GM23338 (cell line): ENCODE data around the gene GRHL3. TPM values are rescaled to one million over a fixed set of nuclear protein-coding genes. Genes with fewer than 3 reads are reported as not detected.

Experiments
- ATAC-seq: fragments of 200-7000 bp; cut with Tn5 transposase; 3 replicates; pipeline ENCODE4 v1.9.1; 2020
- DNase-seq: peaks from one replicate; pipeline ENCODE4 v3.0.0-alpha.2; 2015; ENCODE audit warnings: low spot score
- H2AFZ ChIP-seq: fragments of 200-600 bp; sonication (generic); 2 replicates; pipeline ENCODE4 v1.8.0; 2016; ENCODE audit warnings: antibody characterized with exemption, mild to moderate bottlenecking, moderate library complexity
- H3F3A ChIP-seq: fragments of 200-600 bp; sonication (generic); replicated peaks from 2 replicates; pipeline ENCODE4 v1.8.0; 2017; ENCODE audit warnings: antibody characterized with exemption, mixed run types, low read depth
- H3K27ac ChIP-seq: fragments of 200-600 bp; sonication (generic); 2 replicates; pipeline ENCODE4 v1.6.1; 2016; ENCODE audit warnings: low read depth
- H3K27me3 ChIP-seq: fragments of 200-600 bp; sonication (generic); 2 replicates; pipeline ENCODE4 v1.8.0; 2016; ENCODE audit warnings: mild to moderate bottlenecking, mixed run types, moderate library complexity; ENCODE audit not compliant: insufficient read depth
- H3K36me3 ChIP-seq: fragments of 200-600 bp; sonication (generic); 2 replicates; pipeline ENCODE4 v1.8.0; 2016; ENCODE audit warnings: mild to moderate bottlenecking; ENCODE audit not compliant: insufficient read depth
- H3K4me1 ChIP-seq: fragments of 200-600 bp; sonication (generic); 2 replicates; pipeline ENCODE4 v1.8.0; 2016; ENCODE audit warnings: mild to moderate bottlenecking, moderate library complexity; ENCODE audit not compliant: insufficient read depth
- H3K4me2 ChIP-seq: fragments of 200-600 bp; sonication (generic); 2 replicates; pipeline ENCODE4 v1.7.1; 2017; ENCODE audit warnings: mixed run types
- H3K4me3 ChIP-seq: fragments of 200-600 bp; sonication (generic); 2 replicates; pipeline ENCODE4 v1.6.1; 2016; ENCODE audit warnings: mixed run types
- H3K79me2 ChIP-seq: fragments of 200-600 bp; sonication (generic); replicated peaks from 2 replicates; pipeline ENCODE4 v1.8.0; 2017; ENCODE audit warnings: mild to moderate bottlenecking; ENCODE audit not compliant: insufficient read depth
- H3K9me2 ChIP-seq: fragments of 200-600 bp; sonication (generic); 2 replicates; pipeline ENCODE4 v1.8.0; 2017; ENCODE audit not compliant: insufficient read depth
- H4K20me1 ChIP-seq: fragments of 200-600 bp; sonication (generic); replicated peaks from 2 replicates; pipeline ENCODE4 v1.8.0; 2017; ENCODE audit warnings: mild to moderate bottlenecking; ENCODE audit not compliant: insufficient read depth
- H3K27ac Mint-ChIP-seq: 2 replicates; pipeline ENCODE4 v1.8.0; 2020; ENCODE audit warnings: inconsistent platforms, mild to moderate bottlenecking, moderate library complexity, mixed read lengths
- H3K27me3 Mint-ChIP-seq: 3 replicates; pipeline ENCODE4 v1.8.0; 2022; ENCODE audit warnings: low read depth, mild to moderate bottlenecking, moderate library complexity, mixed read lengths, inconsistent platforms; ENCODE audit not compliant: insufficient read depth, poor library complexity
- H3K36me3 Mint-ChIP-seq: 3 replicates; pipeline ENCODE4 v1.8.0; 2021; ENCODE audit warnings: low read depth, mild to moderate bottlenecking, inconsistent platforms, moderate library complexity, mixed read lengths
- H3K4me1 Mint-ChIP-seq: 3 replicates; pipeline ENCODE4 v1.8.0; 2020; ENCODE audit warnings: mild to moderate bottlenecking, inconsistent platforms, mixed read lengths
- H3K4me3 Mint-ChIP-seq: 3 replicates; pipeline ENCODE4 v1.8.0; 2021; ENCODE audit warnings: moderate library complexity, mild to moderate bottlenecking, inconsistent platforms, mixed read lengths
- H3K9me3 Mint-ChIP-seq: 3 replicates; pipeline ENCODE4 v1.8.0; 2020; ENCODE audit warnings: moderate library complexity, mild to moderate bottlenecking, inconsistent platforms, mixed read lengths
- CREB1 ChIP-seq: fragments of 250-450 bp; sonication (Bioruptor Pico); IDR thresholded peaks from 2 replicates; pipeline ENCODE4 v1.5.0; 2020; ENCODE audit warnings: low read depth, mild to moderate bottlenecking, moderate library complexity
- EZH2 ChIP-seq: fragments of 200-600 bp; sonication (generic); IDR thresholded peaks from one replicate; pipeline ENCODE4 v1.8.0; 2017; ENCODE audit warnings: antibody characterized with exemption, mild to moderate bottlenecking, low read depth; ENCODE audit not compliant: unreplicated experiment
- EZH2phosphoT487 ChIP-seq: fragments of 200-600 bp; sonication (generic); IDR thresholded peaks from one replicate; pipeline ENCODE4 v1.8.1; 2018; ENCODE audit warnings: antibody characterized with exemption; ENCODE audit not compliant: unreplicated experiment
- JUNB ChIP-seq: IDR thresholded peaks from one replicate; pipeline ENCODE4 v1.6.1; 2016; ENCODE audit warnings: antibody characterized with exemption; ENCODE audit not compliant: unreplicated experiment
- NANOG ChIP-seq: IDR thresholded peaks from 2 replicates; pipeline ENCODE4 v1.6.1; 2016; ENCODE audit warnings: antibody characterized with exemption, borderline replicate concordance
- POLR2AphosphoS5 ChIP-seq: IDR thresholded peaks from 2 replicates; pipeline ENCODE4 v1.6.1; 2016; ENCODE audit warnings: antibody characterized with exemption, low read depth
- STAT1 ChIP-seq: IDR thresholded peaks from one replicate; pipeline ENCODE4 v1.6.1; 2016; ENCODE audit warnings: antibody characterized with exemption; ENCODE audit not compliant: unreplicated experiment
- ZNF114 ChIP-seq: fragments of 250-450 bp; sonication (Bioruptor Pico); IDR thresholded peaks from 2 replicates; pipeline ENCODE4 v1.5.0; 2020; ENCODE audit warnings: mild to moderate bottlenecking, moderate library complexity
- ZNF331 ChIP-seq: fragments of 250-450 bp; sonication (Bioruptor Pico); IDR thresholded peaks from 2 replicates; pipeline ENCODE4 v1.5.0; 2020; ENCODE audit warnings: low read depth, mild to moderate bottlenecking, moderate library complexity
- polyA plus RNA-seq: library from polyadenylated mRNA; unstranded; fragments of >200 nt; fragmentation: Nextera tagmentation; extraction: Ambion mirVana; gene quantifications from 2 replicates; pipeline ENCODE4 v1.2.1, GENCODE V29; 2016
- total RNA-seq: library from RNA; depleted of rRNA; stranded (reverse); fragments of >200 nt; shearing (Covaris generic); gene quantifications from 2 replicates; pipeline ENCODE4 v1.2.3, GENCODE V29; 2014
- TF ChIP-seq, protein P1 (sequence below): IDR thresholded peaks from 2 replicates; pipeline ENCODE4 v1.6.1; 2016; ENCODE audit warnings: antibody characterized with exemption
- TF ChIP-seq, protein P2 (sequence below): fragments of 250-450 bp; sonication (Bioruptor Pico); IDR thresholded peaks from 2 replicates; pipeline ENCODE4 v1.5.0; 2020; ENCODE audit warnings: mild to moderate bottlenecking, moderate library complexity
- TF ChIP-seq, protein P3 (sequence below): IDR thresholded peaks from one replicate; pipeline ENCODE4 v1.6.1; 2018; ENCODE audit warnings: antibody characterized with exemption; ENCODE audit not compliant: unreplicated experiment
- TF ChIP-seq, protein P4 (sequence below), 2 experiments: fragments of 200-600 bp in 1 of 2; sonication (generic) in 1 of 2; conservative IDR thresholded peaks; 2 replicates each; pipeline versions ENCODE4 v1.5.1 to v1.6.1; 2016 to 2017; ENCODE audit warnings: antibody characterized with exemption in 2 of 2, low read depth in 2 of 2, mild to moderate bottlenecking in 2 of 2, moderate library complexity in 1 of 2

Gene GRHL3
- total and polyA plus RNA-seq, 2 experiments from 2014 or later = 0.78 to 1.1 TPM

DNA sequence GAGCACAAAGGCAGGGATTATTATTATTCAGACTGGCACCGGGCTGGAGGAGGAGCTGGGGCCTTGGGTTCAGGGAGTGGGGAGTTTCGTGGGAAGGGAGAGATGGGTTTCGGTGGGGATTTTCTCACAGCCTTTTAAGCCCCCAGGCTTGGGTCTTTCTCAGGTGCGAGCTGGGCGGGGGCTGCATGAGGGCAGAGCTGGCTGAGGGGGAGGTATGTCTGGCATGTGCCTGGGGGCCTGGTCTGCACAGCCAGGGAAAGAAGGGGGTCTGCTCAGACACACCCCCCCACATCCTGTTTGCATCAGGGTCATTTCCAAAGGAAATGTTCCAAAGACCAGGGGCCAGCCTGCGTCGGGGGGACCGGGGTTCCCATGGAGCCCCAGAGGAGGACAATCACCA, 21.6 kb downstream of the GRHL3 start:
- TF ChIP-seq, protein P1, sequence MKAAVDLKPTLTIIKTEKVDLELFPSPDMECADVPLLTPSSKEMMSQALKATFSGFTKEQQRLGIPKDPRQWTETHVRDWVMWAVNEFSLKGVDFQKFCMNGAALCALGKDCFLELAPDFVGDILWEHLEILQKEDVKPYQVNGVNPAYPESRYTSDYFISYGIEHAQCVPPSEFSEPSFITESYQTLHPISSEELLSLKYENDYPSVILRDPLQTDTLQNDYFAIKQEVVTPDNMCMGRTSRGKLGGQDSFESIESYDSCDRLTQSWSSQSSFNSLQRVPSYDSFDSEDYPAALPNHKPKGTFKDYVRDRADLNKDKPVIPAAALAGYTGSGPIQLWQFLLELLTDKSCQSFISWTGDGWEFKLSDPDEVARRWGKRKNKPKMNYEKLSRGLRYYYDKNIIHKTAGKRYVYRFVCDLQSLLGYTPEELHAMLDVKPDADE = no peak
- TF ChIP-seq JUNB = no peak
- TF ChIP-seq NANOG = no peak
- no peak for TF ChIP-seq CREB1 (CRISPR knock-in tag)
- no peak for TF ChIP-seq POLR2AphosphoS5
- no peak for TF ChIP-seq STAT1
- no peak for TF ChIP-seq ZNF331 (CRISPR knock-in tag)
- no peak for TF ChIP-seq ZNF114
- TF ChIP-seq EZH2 = no peak
- TF ChIP-seq, protein P2, sequence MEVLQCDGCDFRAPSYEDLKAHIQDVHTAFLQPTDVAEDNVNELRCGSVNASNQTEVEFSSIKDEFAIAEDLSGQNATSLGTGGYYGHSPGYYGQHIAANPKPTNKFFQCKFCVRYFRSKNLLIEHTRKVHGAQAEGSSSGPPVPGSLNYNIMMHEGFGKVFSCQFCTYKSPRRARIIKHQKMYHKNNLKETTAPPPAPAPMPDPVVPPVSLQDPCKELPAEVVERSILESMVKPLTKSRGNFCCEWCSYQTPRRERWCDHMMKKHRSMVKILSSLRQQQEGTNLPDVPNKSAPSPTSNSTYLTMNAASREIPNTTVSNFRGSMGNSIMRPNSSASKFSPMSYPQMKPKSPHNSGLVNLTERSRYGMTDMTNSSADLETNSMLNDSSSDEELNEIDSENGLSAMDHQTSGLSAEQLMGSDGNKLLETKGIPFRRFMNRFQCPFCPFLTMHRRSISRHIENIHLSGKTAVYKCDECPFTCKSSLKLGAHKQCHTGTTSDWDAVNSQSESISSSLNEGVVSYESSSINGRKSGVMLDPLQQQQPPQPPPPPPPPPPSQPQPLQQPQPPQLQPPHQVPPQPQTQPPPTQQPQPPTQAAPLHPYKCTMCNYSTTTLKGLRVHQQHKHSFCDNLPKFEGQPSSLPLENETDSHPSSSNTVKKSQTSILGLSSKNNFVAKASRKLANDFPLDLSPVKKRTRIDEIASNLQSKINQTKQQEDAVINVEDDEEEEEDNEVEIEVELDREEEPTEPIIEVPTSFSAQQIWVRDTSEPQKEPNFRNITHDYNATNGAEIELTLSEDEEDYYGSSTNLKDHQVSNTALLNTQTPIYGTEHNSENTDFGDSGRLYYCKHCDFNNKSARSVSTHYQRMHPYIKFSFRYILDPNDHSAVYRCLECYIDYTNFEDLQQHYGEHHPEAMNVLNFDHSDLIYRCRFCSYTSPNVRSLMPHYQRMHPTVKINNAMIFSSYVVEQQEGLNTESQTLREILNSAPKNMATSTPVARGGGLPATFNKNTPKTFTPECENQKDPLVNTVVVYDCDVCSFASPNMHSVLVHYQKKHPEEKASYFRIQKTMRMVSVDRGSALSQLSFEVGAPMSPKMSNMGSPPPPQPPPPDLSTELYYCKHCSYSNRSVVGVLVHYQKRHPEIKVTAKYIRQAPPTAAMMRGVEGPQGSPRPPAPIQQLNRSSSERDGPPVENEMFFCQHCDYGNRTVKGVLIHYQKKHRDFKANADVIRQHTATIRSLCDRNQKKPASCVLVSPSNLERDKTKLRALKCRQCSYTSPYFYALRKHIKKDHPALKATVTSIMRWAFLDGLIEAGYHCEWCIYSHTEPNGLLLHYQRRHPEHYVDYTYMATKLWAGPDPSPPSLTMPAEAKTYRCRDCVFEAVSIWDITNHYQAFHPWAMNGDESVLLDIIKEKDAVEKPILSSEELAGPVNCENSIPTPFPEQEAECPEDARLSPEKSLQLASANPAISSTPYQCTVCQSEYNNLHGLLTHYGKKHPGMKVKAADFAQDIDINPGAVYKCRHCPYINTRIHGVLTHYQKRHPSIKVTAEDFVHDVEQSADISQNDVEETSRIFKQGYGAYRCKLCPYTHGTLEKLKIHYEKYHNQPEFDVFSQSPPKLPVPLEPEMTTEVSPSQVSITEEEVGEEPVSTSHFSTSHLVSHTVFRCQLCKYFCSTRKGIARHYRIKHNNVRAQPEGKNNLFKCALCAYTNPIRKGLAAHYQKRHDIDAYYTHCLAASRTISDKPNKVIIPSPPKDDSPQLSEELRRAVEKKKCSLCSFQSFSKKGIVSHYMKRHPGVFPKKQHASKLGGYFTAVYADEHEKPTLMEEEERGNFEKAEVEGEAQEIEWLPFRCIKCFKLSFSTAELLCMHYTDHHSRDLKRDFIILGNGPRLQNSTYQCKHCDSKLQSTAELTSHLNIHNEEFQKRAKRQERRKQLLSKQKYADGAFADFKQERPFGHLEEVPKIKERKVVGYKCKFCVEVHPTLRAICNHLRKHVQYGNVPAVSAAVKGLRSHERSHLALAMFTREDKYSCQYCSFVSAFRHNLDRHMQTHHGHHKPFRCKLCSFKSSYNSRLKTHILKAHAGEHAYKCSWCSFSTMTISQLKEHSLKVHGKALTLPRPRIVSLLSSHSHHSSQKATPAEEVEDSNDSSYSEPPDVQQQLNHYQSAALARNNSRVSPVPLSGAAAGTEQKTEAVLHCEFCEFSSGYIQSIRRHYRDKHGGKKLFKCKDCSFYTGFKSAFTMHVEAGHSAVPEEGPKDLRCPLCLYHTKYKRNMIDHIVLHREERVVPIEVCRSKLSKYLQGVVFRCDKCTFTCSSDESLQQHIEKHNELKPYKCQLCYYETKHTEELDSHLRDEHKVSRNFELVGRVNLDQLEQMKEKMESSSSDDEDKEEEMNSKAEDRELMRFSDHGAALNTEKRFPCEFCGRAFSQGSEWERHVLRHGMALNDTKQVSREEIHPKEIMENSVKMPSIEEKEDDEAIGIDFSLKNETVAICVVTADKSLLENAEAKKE (CRISPR knock-in tag) = no peak
- no peak for TF ChIP-seq EZH2phosphoT487
- TF ChIP-seq, protein P3, sequence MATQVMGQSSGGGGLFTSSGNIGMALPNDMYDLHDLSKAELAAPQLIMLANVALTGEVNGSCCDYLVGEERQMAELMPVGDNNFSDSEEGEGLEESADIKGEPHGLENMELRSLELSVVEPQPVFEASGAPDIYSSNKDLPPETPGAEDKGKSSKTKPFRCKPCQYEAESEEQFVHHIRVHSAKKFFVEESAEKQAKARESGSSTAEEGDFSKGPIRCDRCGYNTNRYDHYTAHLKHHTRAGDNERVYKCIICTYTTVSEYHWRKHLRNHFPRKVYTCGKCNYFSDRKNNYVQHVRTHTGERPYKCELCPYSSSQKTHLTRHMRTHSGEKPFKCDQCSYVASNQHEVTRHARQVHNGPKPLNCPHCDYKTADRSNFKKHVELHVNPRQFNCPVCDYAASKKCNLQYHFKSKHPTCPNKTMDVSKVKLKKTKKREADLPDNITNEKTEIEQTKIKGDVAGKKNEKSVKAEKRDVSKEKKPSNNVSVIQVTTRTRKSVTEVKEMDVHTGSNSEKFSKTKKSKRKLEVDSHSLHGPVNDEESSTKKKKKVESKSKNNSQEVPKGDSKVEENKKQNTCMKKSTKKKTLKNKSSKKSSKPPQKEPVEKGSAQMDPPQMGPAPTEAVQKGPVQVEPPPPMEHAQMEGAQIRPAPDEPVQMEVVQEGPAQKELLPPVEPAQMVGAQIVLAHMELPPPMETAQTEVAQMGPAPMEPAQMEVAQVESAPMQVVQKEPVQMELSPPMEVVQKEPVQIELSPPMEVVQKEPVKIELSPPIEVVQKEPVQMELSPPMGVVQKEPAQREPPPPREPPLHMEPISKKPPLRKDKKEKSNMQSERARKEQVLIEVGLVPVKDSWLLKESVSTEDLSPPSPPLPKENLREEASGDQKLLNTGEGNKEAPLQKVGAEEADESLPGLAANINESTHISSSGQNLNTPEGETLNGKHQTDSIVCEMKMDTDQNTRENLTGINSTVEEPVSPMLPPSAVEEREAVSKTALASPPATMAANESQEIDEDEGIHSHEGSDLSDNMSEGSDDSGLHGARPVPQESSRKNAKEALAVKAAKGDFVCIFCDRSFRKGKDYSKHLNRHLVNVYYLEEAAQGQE = no peak
- TF ChIP-seq, protein P4, sequence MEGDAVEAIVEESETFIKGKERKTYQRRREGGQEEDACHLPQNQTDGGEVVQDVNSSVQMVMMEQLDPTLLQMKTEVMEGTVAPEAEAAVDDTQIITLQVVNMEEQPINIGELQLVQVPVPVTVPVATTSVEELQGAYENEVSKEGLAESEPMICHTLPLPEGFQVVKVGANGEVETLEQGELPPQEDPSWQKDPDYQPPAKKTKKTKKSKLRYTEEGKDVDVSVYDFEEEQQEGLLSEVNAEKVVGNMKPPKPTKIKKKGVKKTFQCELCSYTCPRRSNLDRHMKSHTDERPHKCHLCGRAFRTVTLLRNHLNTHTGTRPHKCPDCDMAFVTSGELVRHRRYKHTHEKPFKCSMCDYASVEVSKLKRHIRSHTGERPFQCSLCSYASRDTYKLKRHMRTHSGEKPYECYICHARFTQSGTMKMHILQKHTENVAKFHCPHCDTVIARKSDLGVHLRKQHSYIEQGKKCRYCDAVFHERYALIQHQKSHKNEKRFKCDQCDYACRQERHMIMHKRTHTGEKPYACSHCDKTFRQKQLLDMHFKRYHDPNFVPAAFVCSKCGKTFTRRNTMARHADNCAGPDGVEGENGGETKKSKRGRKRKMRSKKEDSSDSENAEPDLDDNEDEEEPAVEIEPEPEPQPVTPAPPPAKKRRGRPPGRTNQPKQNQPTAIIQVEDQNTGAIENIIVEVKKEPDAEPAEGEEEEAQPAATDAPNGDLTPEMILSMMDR (conservative IDR thresholded peaks at IDR 0.05; ENCODE audit: low read depth in 2 of 2) = no peak
- peaks cover 28% of the 10 kb centered on the region for H3K4me1 ChIP-seq
- Mint-ChIP-seq H3K4me3 (no peak overlapping the region), H3K4me1 (peaks cover 54% of the 10 kb centered on the region), H3K36me3 (no peaks in the 10 kb centered on the region), H3K9me3 (no peaks in the 10 kb centered on the region), H3K27me3 (peaks cover 19% of the 10 kb centered on the region), H3K27ac (no peak overlapping the region; the same call in 1 of the 2 replicates)
- H4K20me1 ChIP-seq = no peaks in the 10 kb centered on the region
- no peaks in the 10 kb centered on the region for H3K36me3 ChIP-seq
- H3K27me3 ChIP-seq = no peaks in the 10 kb centered on the region
- no peaks in the 10 kb centered on the region for H3F3A ChIP-seq
- no peak overlapping the region for H3K4me3 ChIP-seq
- peak overlapping the region; percentile 97 for H2AFZ ChIP-seq
- H3K4me2 ChIP-seq = 0 out of 2 replicates have a peak overlapping the region, but pooled peaks have one; percentile 29
- H3K9me2 ChIP-seq = no peaks in the 10 kb centered on the region
- H3K79me2 ChIP-seq = no peaks in the 10 kb centered on the region
- H3K27ac ChIP-seq = no peak overlapping the region
- DNase-seq = no peak
- ATAC-seq = no peak; the same call in 2 of the 3 replicates
